ENCODE measurements around the gene DNM1. TPM values are rescaled to one million over a fixed set of nuclear protein-coding genes. Genes with fewer than 3 reads are reported as not detected.

Gene DNM1
- total and polyA plus RNA-seq, 10 of the 15 experiments (the other 5 are each of a cell fraction or from before 2014, with no cell fraction given) = 0.06 to 0.67 (median 0.19) TPM; not detected in 3

DNA sequence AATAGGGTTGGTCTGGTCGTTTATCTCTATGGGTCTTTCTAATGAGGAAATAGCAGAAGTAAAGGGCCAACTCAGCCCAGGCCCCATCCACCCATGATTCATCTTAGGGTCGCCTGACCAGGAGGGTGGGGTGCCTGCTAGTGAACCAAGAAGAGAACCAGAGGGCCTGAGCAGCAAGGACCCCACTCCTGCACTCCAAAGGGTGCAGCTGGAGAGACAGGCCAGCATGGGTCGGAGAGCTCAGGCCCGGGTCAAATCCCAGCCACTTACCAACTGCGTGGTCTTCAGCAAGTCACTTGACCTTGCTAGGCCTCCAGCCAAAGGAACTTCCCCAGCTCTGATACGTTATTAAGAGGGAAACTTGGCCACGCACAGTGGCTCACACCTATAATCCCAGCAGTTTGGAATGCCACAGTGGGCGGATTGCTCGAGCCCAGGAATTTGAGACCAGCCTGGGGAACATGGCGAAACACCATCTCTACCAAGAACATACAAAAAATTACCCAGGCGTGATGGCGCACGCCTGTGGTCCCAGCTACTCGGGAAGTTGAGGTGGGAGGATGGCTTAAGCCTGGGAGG, 38.8 kb upstream of the DNM1 start:
- BruUV-seq (replicated peaks) = no TSS peak
- peaks cover 11 to 19% of the 10 kb centered on the region in 2 experiments; a peak in 3 of 4 replicates for H3K36me3 ChIP-seq (ENCODE audit: control insufficient read depth in 2 of 2, insufficient read depth in 2 of 2, low read length in 1 of 2)
- 86% methylated on average over 14 of the region's 14 CpGs for WGBS (ENCODE audit: insufficient coverage, insufficient replicate concordance, low lambda C conversion rate, missing lambda C conversion rate)
- FAIRE-seq (no peak), DNase-seq (ENCODE audit: low read depth, low spot score) (no peak), ATAC-seq (no peak)
- no peaks in the 10 kb centered on the region for H3K27me3 ChIP-seq (replicated peaks in 1 of 2; ENCODE audit: control insufficient read depth in 2 of 2, insufficient read depth in 2 of 2, low read length in 1 of 2)
- H3K4me2 ChIP-seq (ENCODE audit: control insufficient read depth, insufficient read depth) = no peak overlapping the region
- H2AFZ ChIP-seq (ENCODE audit: control insufficient read depth, low read depth, low read length) = no peak overlapping the region
- in situ Hi-C loops (cut with MboI) = no loop called here
- H3K79me2 ChIP-seq (ENCODE audit: control insufficient read depth, insufficient read depth, low read length) = peaks cover 9% of the 10 kb centered on the region
- H3K4me3 ChIP-seq = no peak overlapping the region
- intact Hi-C loops (cut with micrococcal nuclease; ENCODE audit: unreplicated experiment) = no loop called here
- SMC1A ChIA-PET (ENCODE audit: uncharacterized antibody, unreplicated experiment) = no interaction called here
- H3K9me3 ChIP-seq (replicated peaks; ENCODE audit: control insufficient read depth, insufficient read depth, low read length) = no peaks in the 10 kb centered on the region
- H3K4me1 ChIP-seq (ENCODE audit: control insufficient read depth, insufficient read depth, low read length) = peaks cover 6% of the 10 kb centered on the region
- H4K20me1 ChIP-seq (ENCODE audit: control insufficient read depth, insufficient read depth) = no peaks in the 10 kb centered on the region
- TF ChIP-seq TCF12 (IDR thresholded peaks at IDR 0.05; ENCODE audit: low read depth, low read length) = no peak
- TF ChIP-seq TBL1XR1 (IDR thresholded peaks at IDR 0.05; ENCODE audit: low read depth, low read length) = no peak
- TF ChIP-seq TCF7 (IDR thresholded peaks at IDR 0.05; ENCODE audit: borderline replicate concordance) = no peak
- no peak for TF ChIP-seq BACH1 (IDR thresholded peaks at IDR 0.05; ENCODE audit: borderline replicate concordance)
- no peak for TF ChIP-seq MYB (IDR thresholded peaks at IDR 0.05; ENCODE audit: borderline replicate concordance, low read depth, low read length)
- TF ChIP-seq BHLHE40 (IDR thresholded peaks at IDR 0.05; ENCODE audit: borderline replicate concordance in 1 of 2, low read depth in 2 of 2, low read length in 1 of 2) = no peak
- no peak for TF ChIP-seq SMAD1 (IDR thresholded peaks at IDR 0.05; ENCODE audit: low read depth, partially characterized antibody)
- TF ChIP-seq CBX5 (IDR thresholded peaks at IDR 0.05; ENCODE audit: low read depth) = no peak
- TF ChIP-seq WRNIP1 (IDR thresholded peaks at IDR 0.05; ENCODE audit: borderline replicate concordance, low read depth, low read length) = no peak
- no peak for TF ChIP-seq ASH2L (IDR thresholded peaks at IDR 0.05; ENCODE audit: borderline replicate concordance, low read depth)
- TF ChIP-seq IKZF1 (conservative IDR thresholded peaks at IDR 0.05) = no peak
- no peak for TF ChIP-seq JUNB (IDR thresholded peaks at IDR 0.05)
- POLR2A ChIA-PET = no interaction called here
- CTCF ChIA-PET = no interaction called here
- no peak overlapping the region for H3K9ac ChIP-seq (ENCODE audit: control insufficient read depth, insufficient read depth, low read length)
- RAD21 ChIA-PET (ENCODE audit: unreplicated experiment) = no interaction called here
- H3K27ac ChIP-seq (ENCODE audit: control insufficient read depth, insufficient read depth) = no peak overlapping the region
